Upper lobe of left lung (tissue), 4 donors: Measurements from ENCODE around the gene NDST3.

Experiments used
- EP300 ChIP-seq, 4 donors: sonication (generic); formaldehyde crosslinking; IDR thresholded peaks; one replicate each; pipeline ENCODE4 v1.5.1; 2017; ENCODE audit warnings: antibody characterized with exemption in 4 of 4, control low read depth in 2 of 4
- POLR2A ChIP-seq, 4 donors: fragments of 450-650 bp; IDR thresholded peaks; one replicate each; pipeline ENCODE4 v1.5.1; 2016 to 2017; ENCODE audit warnings: antibody characterized with exemption in 4 of 4, mild to moderate bottlenecking in 2 of 4
- POLR2AphosphoS5 ChIP-seq, 2 donors: sonication (generic); formaldehyde crosslinking; IDR thresholded peaks; one replicate each; pipeline ENCODE4 v1.5.1; 2017; ENCODE audit warnings: antibody characterized with exemption in 2 of 2
- TF ChIP-seq, protein P1 (sequence below), 6 experiments: fragments of 450-650 bp in 4 of 6; fragments of 200-600 bp in 2 of 6; sonication (generic) in 2 of 6; IDR thresholded peaks; one replicate each; pipeline ENCODE4 v1.5.1; 2016 to 2019; ENCODE audit warnings: antibody characterized with exemption in 6 of 6

- TF ChIP-seq POLR2A (IDR thresholded peaks at IDR 0.05) (no peak), EP300 (IDR thresholded peaks at IDR 0.05) (no peak), POLR2AphosphoS5 (IDR thresholded peaks at IDR 0.05) (no peak)
- TF ChIP-seq, protein P1, sequence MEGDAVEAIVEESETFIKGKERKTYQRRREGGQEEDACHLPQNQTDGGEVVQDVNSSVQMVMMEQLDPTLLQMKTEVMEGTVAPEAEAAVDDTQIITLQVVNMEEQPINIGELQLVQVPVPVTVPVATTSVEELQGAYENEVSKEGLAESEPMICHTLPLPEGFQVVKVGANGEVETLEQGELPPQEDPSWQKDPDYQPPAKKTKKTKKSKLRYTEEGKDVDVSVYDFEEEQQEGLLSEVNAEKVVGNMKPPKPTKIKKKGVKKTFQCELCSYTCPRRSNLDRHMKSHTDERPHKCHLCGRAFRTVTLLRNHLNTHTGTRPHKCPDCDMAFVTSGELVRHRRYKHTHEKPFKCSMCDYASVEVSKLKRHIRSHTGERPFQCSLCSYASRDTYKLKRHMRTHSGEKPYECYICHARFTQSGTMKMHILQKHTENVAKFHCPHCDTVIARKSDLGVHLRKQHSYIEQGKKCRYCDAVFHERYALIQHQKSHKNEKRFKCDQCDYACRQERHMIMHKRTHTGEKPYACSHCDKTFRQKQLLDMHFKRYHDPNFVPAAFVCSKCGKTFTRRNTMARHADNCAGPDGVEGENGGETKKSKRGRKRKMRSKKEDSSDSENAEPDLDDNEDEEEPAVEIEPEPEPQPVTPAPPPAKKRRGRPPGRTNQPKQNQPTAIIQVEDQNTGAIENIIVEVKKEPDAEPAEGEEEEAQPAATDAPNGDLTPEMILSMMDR (IDR thresholded peaks at IDR 0.05): peak in 4 of 6 experiments; percentile 39 to 52 (median 47)
Observed at GRCh38 chr4:118270492-118270891, 236.2 kb downstream of the NDST3 start.
